Measurements from ENCODE around the gene MORC2. TPM values are rescaled to one million over a fixed set of nuclear protein-coding genes. Genes with fewer than 3 reads are reported as not detected.

The MORC2 gene
- total and polyA plus RNA-seq, 9 of the 15 experiments (the other 6 are each of a cell fraction or from before 2014, with no cell fraction given), result 3.3 to 34.7 (median 16.7) TPM

GRCh38 chr22:30947173-30947815 is 21.3 kb downstream of the MORC2 start:
- Histone ChIP-seq H3K4me3 (no peak overlapping the region), H3K27me3 (ENCODE audit: control insufficient read depth in 2 of 2, insufficient read depth in 2 of 2, low read length in 2 of 2) (no peaks in the 10 kb centered on the region), H3K79me2 (ENCODE audit: control insufficient read depth, insufficient read depth, low read length) (no peaks in the 10 kb centered on the region), H3K9me3 (replicated peaks; ENCODE audit: control insufficient read depth, insufficient read depth, low read depth, low read length) (no peaks in the 10 kb centered on the region), H3K9me1 (ENCODE audit: control insufficient read depth, insufficient read depth, low read length) (no peaks in the 10 kb centered on the region), H3K4me1 (replicated peaks in 1 of 2; ENCODE audit: control insufficient read depth in 2 of 2, insufficient read depth in 2 of 2, low read length in 2 of 2) (no peaks in the 10 kb centered on the region), H3K27ac (ENCODE audit: extremely low read depth, low read depth, low read length) (no peak overlapping the region), H4K20me1 (replicated peaks; ENCODE audit: control insufficient read depth, insufficient read depth, low read length) (no peaks in the 10 kb centered on the region), H3K4me2 (ENCODE audit: insufficient read depth, low read length) (no peak overlapping the region), H3K9ac (ENCODE audit: insufficient read depth in 1 of 2, low read depth in 2 of 2, low read length in 2 of 2) (no peak overlapping the region), H3K36me3 (ENCODE audit: control insufficient read depth, insufficient read depth, low read length) (peaks cover 97% of the 10 kb centered on the region), H2AFZ (ENCODE audit: low read depth, low read length) (no peak overlapping the region)
- in situ Hi-C loops (cut with MboI) (no loop called here), intact Hi-C loops (cut with micrococcal nuclease) (no loop called here)
- FAIRE-seq (no peak), ATAC-seq (no peak), DNase-seq (ENCODE audit: extremely low read depth in 1 of 4, low spot score in 3 of 4) (no peak)
- WGBS (ENCODE audit: insufficient coverage, low coverage, missing lambda C conversion rate), result 75% methylated on average over 1 of the region's 5 CpGs
- BruUV-seq (replicated peaks), result no TSS peak
- CTCF ChIA-PET (ENCODE audit: low intra/inter-chr PET ratio), result interaction anchor here (0.6 to 2.0 kb wide), 5 partner anchors 134 to 418 kb away, joined by 3 to 21 read pairs (median 3); partner anchors contain the start of gene SMTN
- TF ChIP-seq CREB1 (IDR thresholded peaks at IDR 0.05) (no peak), CREB1 (CRISPR knock-in tag; IDR thresholded peaks at IDR 0.05) (no peak), IFI16 (CRISPR knock-in tag; IDR thresholded peaks at IDR 0.05) (no peak), ZNF583 (CRISPR knock-in tag; IDR thresholded peaks at IDR 0.05) (no peak), MTA2 (IDR thresholded peaks at IDR 0.05; ENCODE audit: low read depth) (no peak), TFE3 (CRISPR knock-in tag; IDR thresholded peaks at IDR 0.05) (no peak), RBM14 (IDR thresholded peaks at IDR 0.05; ENCODE audit: borderline replicate concordance, insufficient read depth, low read depth, low read length) (no peak), FOXM1 (IDR thresholded peaks at IDR 0.05; ENCODE audit: low read depth) (no peak), FOXM1 (CRISPR knock-in tag; IDR thresholded peaks at IDR 0.05; ENCODE audit: low read depth) (no peak), ETV1 (tag; conservative IDR thresholded peaks at IDR 0.05; ENCODE audit: low read depth) (no peak), LARP7 (IDR thresholded peaks at IDR 0.05) (no peak), BCOR (IDR thresholded peaks at IDR 0.05) (no peak), HMGXB4 (CRISPR knock-in tag; IDR thresholded peaks at IDR 0.05) (no peak), ZBTB2 (IDR thresholded peaks at IDR 0.05) (no peak), KDM5B (IDR thresholded peaks at IDR 0.05; ENCODE audit: insufficient replicate concordance, low read depth, low read length) (no peak)
- POLR2A ChIA-PET, result interaction anchor here (1.9 kb wide), 1 partner anchor 11 kb away, joined by 5 read pairs; no protein-coding TSS in a partner anchor

Data from K562 (cell line).